Mononuclear cell (primary cell): ENCODE data around the gene RPL37A. TPM values are rescaled to one million over a fixed set of nuclear protein-coding genes. Genes with fewer than 3 reads are reported as not detected.
A peak's percentile ranks its signal among the peaks of the same experiment; 100 is the strongest.

Experiments used
- H3K27me3 ChIP-seq: 2 replicates; pipeline ENCODE4 v1.6.0; 2011; ENCODE audit warnings: low read length, control low read depth; ENCODE audit not compliant: insufficient read depth
- H3K4me1 ChIP-seq: 2 replicates; pipeline ENCODE4 v1.5.1; 2011; ENCODE audit warnings: mild to moderate bottlenecking, low read length, control low read depth; ENCODE audit not compliant: insufficient read depth
- H3K4me3 ChIP-seq: 2 replicates; pipeline ENCODE4 v1.5.1; 2011; ENCODE audit warnings: mild to moderate bottlenecking, low read length, moderate library complexity
- H3K9me3 ChIP-seq: 2 replicates; pipeline ENCODE4 v1.5.1; 2011; ENCODE audit warnings: low read depth, mild to moderate bottlenecking, control low read depth, low read length
- total RNA-seq: library from RNA; depleted of rRNA; stranded (reverse); fragments of >200 nt; gene quantifications from one replicate; pipeline ENCODE4 v1.2.3, GENCODE V29; 2012

The RPL37A gene
- total RNA-seq = 1,276 TPM

DNA sequence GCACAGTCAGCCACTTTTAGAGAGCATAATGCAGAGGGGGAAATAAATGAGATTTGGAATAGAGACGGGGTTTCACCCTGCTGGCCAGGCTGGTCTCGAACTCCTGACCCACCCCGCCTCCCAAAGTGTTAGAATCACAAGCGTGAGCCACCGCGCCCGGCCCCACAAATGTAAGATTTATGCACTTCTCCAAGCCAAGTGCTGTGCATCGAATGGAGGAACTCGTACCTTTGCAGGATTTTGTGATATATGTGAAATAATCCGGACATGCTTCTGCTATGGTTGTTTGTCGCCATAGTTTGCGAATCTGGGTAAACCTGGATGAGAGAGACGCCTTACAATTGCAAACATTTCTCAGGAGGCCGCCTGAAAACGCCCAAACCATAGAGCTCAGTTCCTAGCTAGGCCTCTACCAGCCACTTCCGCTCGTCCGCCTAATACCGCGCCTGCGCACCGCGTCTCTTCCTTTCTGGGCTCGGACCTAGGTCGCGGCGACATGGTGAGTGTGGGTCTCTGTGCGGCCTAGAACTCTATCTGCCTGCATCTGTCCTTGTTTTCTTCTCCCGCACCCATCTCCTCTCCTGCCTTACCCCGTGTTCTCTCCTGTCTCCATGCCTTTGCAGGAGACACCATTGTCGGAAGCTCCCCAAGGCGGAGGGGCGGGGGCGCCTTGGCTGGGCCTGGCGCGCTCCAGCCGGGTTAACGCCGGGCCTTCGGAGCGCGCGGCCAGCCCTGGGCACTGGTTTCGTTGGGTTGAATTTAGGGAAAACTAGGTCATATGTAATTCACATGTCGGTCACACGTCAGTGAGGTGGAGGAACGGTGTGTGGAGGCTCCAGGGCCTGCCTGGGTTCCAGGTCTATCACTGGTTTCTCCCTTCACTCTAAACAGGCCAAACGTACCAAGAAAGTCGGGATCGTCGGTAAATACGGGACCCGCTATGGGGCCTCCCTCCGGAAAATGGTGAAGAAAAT, at the start of gene RPL37A:
Gene RPL37A (plus strand): TSS at position 466 of the 974 bp plus-strand sequence. CDS start 31 bp downstream, at position 497.
- peak within 1 kb of the TSS; percentile 85 for H3K4me3 ChIP-seq
- peaks cover 50% of the 10 kb centered on the region for H3K4me1 ChIP-seq
- H3K27me3 ChIP-seq = no peaks in the 10 kb centered on the region
- no peaks in the 10 kb centered on the region for H3K9me3 ChIP-seq

GRCh38 chr2:216450346-216450745, 48.3 kb upstream of the RPL37A start:
- Histone ChIP-seq H3K9me3 (no peaks in the 10 kb centered on the region), H3K4me3 (no peak overlapping the region), H3K27me3 (no peaks in the 10 kb centered on the region), H3K4me1 (no peaks in the 10 kb centered on the region)

DNA sequence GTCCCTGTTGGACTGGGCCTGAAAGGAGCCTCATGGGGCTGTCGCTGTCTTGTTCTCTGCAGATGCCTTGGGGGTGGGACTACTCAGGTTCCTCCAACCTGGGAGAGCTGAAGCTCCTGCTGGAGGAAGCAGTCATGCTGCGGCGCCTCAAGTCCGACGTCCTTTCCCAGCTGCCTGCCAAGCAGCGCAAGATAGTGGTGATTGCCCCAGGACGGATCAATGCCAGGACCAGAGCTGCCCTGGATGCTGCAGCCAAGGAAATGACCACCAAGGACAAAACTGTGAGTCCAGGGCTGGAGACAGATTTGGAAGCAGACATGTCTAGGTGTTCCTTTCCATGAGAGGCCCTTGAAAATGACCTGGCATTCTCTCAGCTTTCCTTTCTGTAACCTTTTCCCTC, 47.9 kb upstream of the RPL37A start:
- no peaks in the 10 kb centered on the region for H3K27me3 ChIP-seq
- no peaks in the 10 kb centered on the region for H3K9me3 ChIP-seq
- H3K4me3 ChIP-seq = no peak overlapping the region
- no peaks in the 10 kb centered on the region for H3K4me1 ChIP-seq

- H3K4me3 ChIP-seq = no peak overlapping the region
- H3K27me3 ChIP-seq = no peaks in the 10 kb centered on the region
- H3K9me3 ChIP-seq = no peaks in the 10 kb centered on the region
- no peaks in the 10 kb centered on the region for H3K4me1 ChIP-seq
Measured at GRCh38 chr2:216453955-216454614, 44.6 kb upstream of the RPL37A start.

DNA sequence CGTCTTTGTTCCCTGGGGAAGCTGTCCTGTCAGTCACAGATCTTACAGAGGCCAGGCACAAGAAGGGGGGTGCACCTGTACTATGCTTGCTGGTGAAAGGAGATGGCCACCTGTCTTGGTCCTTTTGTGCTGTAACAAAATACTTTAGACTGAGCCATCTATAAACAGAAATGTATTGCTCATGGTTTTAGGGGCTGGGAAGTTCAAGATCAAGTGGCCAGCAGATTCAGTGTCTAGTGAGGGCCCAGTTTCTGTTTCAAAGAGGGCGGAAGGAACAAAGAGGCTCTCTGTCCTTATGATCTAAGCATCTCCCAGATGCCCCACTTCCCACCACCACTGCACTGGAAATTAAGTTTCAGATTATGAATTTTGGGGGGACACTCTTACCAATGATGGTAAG, 35.5 kb upstream of the RPL37A start:
- H3K27me3 ChIP-seq = no peaks in the 10 kb centered on the region
- no peaks in the 10 kb centered on the region for H3K4me1 ChIP-seq
- no peak overlapping the region for H3K4me3 ChIP-seq
- H3K9me3 ChIP-seq = no peaks in the 10 kb centered on the region

DNA sequence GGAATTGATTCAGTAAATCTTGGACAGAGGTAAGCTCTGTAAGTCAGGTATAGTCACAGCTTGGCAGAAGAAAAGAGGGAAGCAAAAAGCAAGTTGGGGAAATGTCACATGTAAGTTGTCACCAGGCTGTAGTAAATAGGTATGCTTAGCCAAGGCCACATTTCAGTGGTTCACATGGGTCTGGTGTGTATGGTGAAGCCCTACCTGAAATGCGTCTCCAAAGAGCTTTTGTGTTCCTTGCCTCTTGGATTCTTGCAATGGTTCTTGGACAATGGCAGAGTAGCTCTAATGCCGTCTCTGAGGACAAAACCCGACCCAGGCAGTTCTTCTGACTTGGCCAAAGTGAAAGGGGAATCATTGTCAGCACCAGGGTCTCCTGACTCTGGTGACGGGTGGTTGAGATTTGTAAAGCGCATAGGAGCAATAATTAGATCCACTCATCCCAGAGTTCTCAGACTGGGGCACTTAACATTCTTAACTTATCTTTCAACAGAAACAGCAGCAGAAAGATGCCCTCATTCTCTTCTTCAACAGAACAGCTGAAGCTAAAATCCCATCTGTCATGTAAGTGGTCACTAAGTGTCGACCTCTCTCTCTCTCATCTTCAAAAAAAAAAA, 34.4 kb upstream of the RPL37A start:
- Histone ChIP-seq H3K27me3 (no peaks in the 10 kb centered on the region), H3K4me1 (no peaks in the 10 kb centered on the region), H3K4me3 (no peak overlapping the region), H3K9me3 (no peaks in the 10 kb centered on the region)

DNA sequence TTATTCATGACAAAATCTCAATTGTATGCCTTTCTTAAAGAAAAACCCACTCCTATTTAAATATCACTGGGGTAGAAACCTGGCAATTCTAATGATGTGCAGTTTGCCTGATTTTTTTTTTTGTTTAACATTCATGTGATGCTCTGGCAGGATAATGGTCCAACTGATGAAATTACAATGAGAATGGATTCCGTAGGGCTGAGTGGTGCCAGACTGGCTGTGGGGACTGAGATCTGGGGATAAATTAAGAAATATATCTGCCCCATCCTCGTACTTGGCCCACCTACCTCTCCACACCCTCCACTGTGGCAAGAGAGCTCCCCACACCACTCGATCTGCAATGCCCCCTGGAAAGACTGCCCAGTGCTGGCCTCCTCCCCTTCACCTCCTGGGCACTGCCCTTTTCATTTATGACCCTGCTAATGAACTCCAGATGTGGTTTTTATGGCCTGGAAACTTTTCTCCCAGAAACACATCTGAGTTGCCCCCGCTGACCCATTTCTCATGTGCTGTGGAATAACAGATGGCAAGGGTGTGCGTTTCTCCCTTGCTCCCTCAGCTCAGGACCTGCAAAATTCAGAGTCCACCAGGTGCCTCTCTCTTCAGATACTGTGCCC, 33.0 kb upstream of the RPL37A start:
- Histone ChIP-seq H3K27me3 (no peaks in the 10 kb centered on the region), H3K4me1 (no peaks in the 10 kb centered on the region), H3K4me3 (no peak overlapping the region), H3K9me3 (no peaks in the 10 kb centered on the region)

DNA sequence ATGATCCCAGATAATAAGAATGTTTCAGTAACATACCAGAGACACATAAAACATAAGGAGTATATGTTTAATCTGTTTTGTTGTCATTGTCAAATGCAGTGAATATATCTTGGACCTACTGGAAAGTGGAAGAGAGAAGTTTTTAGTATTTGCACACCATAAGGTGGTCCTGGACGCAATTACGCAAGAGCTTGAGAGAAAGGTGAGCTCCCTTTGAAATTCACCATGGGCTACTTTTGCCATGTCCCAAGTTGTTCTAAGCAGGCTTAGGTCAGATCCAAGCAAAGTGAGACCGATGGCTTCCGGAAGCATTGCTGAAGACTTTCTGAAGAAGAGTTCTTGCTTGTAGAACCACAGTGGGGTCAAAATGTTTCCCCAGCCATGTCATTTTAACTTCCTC, 30.8 kb upstream of the RPL37A start:
- no peaks in the 10 kb centered on the region for H3K27me3 ChIP-seq
- H3K4me3 ChIP-seq = no peak overlapping the region
- H3K4me1 ChIP-seq = no peaks in the 10 kb centered on the region
- H3K9me3 ChIP-seq = no peaks in the 10 kb centered on the region

GRCh38 chr2:216469661-216470060, 29.0 kb upstream of the RPL37A start:
- Histone ChIP-seq H3K27me3 (no peaks in the 10 kb centered on the region), H3K9me3 (no peaks in the 10 kb centered on the region), H3K4me3 (no peak overlapping the region), H3K4me1 (no peaks in the 10 kb centered on the region)

- peaks cover 33% of the 10 kb centered on the region for H3K4me1 ChIP-seq
- H3K4me3 ChIP-seq = no peak overlapping the region
- H3K9me3 ChIP-seq = no peaks in the 10 kb centered on the region
- H3K27me3 ChIP-seq = no peaks in the 10 kb centered on the region
Measured at GRCh38 chr2:216473187-216473586, 25.5 kb upstream of the RPL37A start.

DNA sequence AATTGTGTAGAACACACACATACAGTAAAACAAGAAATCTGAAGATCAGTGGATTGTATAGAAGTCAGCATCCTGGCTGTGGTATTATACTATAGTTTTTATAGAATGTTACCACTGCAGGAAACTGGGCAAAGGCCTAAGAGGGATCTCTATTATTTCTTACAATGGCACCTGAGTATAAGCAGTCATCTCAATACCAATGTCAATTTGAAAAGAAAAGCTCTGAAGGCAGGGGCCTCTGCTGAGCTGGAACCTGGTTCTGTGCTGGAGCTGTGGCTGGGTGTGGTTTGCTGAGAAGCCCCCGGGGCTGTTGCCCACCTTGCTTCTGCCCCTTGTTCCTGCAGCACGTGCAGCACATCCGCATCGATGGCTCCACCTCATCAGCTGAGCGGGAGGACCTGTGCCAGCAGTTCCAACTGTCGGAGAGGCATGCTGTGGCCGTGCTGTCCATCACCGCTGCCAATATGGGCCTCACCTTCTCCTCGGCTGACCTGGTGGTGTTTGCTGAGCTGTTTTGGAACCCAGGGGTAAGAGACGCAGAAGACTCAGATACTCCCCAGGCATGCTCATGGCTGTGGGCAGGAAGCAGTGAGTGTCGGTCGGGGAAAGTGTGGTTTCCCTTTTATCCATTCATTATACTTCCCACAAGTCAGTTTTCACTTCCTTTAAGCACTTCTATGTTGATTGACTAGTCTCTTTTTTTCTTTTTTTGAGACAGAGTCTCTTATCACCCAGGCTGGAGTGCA, 23.5 kb upstream of the RPL37A start:
- Histone ChIP-seq H3K27me3 (no peaks in the 10 kb centered on the region), H3K4me3 (peak overlapping the region; percentile 4), H3K4me1 (peaks cover 39% of the 10 kb centered on the region), H3K9me3 (no peaks in the 10 kb centered on the region)

GRCh38 chr2:216475767-216476166, 22.9 kb upstream of the RPL37A start:
- Histone ChIP-seq H3K27me3 (no peaks in the 10 kb centered on the region), H3K9me3 (no peaks in the 10 kb centered on the region), H3K4me1 (peaks cover 39% of the 10 kb centered on the region), H3K4me3 (no peak overlapping the region)

- no peaks in the 10 kb centered on the region for H3K27me3 ChIP-seq
- H3K4me3 ChIP-seq = no peak overlapping the region
- peaks cover 39% of the 10 kb centered on the region for H3K4me1 ChIP-seq
- H3K9me3 ChIP-seq = no peaks in the 10 kb centered on the region
Measured at GRCh38 chr2:216477283-216478035, 21.2 kb upstream of the RPL37A start.

GRCh38 chr2:216478151-216478550, 20.5 kb upstream of the RPL37A start:
- H3K27me3 ChIP-seq = no peaks in the 10 kb centered on the region
- H3K9me3 ChIP-seq = no peaks in the 10 kb centered on the region
- H3K4me1 ChIP-seq = peaks cover 39% of the 10 kb centered on the region
- H3K4me3 ChIP-seq = no peak overlapping the region
